Mesendoderm (in vitro differentiated cells): ENCODE data around the gene RALGDS.

ENCODE experiments used
- DNase-seq: peaks from one replicate; pipeline ENCODE4 v3.0.0; 2013
- H2AK5ac ChIP-seq: 2 replicates; pipeline ENCODE4 v1.6.1; 2013; ENCODE audit warnings: low read length, inconsistent platforms
- H2BK120ac ChIP-seq: 2 replicates; pipeline ENCODE4 v1.6.1; 2013; ENCODE audit warnings: low read depth, mild to moderate bottlenecking, low read length, moderate library complexity, mixed read lengths
- H2BK15ac ChIP-seq: replicated peaks from 2 replicates; pipeline ENCODE4 v1.6.1; 2013; ENCODE audit warnings: low read depth, mild to moderate bottlenecking, moderate library complexity
- H2BK5ac ChIP-seq: 2 replicates; pipeline ENCODE4 v1.6.1; 2013; ENCODE audit warnings: low read length, inconsistent platforms
- H3K18ac ChIP-seq: 2 replicates; pipeline ENCODE4 v1.6.1; 2013; ENCODE audit warnings: mild to moderate bottlenecking, low read length, mixed read lengths
- H3K23ac ChIP-seq: one replicate; pipeline ENCODE4 v1.6.1; 2013; ENCODE audit warnings: low read length
- H3K27ac ChIP-seq: 2 replicates; pipeline ENCODE4 v1.5.1; 2013; ENCODE audit warnings: low read depth, mild to moderate bottlenecking, inconsistent platforms, low read length, moderate library complexity
- H3K27me3 ChIP-seq: 2 replicates; pipeline ENCODE4 v1.6.1; 2013; ENCODE audit warnings: low read length, control low read depth, mild to moderate bottlenecking, inconsistent platforms; ENCODE audit not compliant: insufficient read depth, poor library complexity
- H3K36me3 ChIP-seq: 2 replicates; pipeline ENCODE4 v1.6.1; 2013; ENCODE audit warnings: low read length, inconsistent platforms; ENCODE audit not compliant: control insufficient read depth, insufficient read depth
- H3K4ac ChIP-seq: one replicate; pipeline ENCODE4 v1.6.1; 2013; ENCODE audit warnings: low read depth, mild to moderate bottlenecking, low read length, moderate library complexity
- H3K4me1 ChIP-seq: 2 replicates; pipeline ENCODE4 v1.6.1; 2013; ENCODE audit warnings: low read depth, low read length, inconsistent platforms; ENCODE audit not compliant: control insufficient read depth
- H3K4me2 ChIP-seq: 2 replicates; pipeline ENCODE4 v1.6.1; 2013; ENCODE audit warnings: low read length
- H3K4me3 ChIP-seq: 2 replicates; pipeline ENCODE4 v1.5.1; 2013; ENCODE audit warnings: mild to moderate bottlenecking, low read length
- H3K56ac ChIP-seq: one replicate; pipeline ENCODE4 v1.6.1; 2013; ENCODE audit warnings: low read length
- H3K79me1 ChIP-seq: 2 replicates; pipeline ENCODE4 v1.6.1; 2013; ENCODE audit warnings: low read length, inconsistent platforms
- H3K79me2 ChIP-seq: 2 replicates; pipeline ENCODE4 v1.6.1; 2013; ENCODE audit warnings: mild to moderate bottlenecking, low read length; ENCODE audit not compliant: control insufficient read depth, insufficient read depth
- H3K9ac ChIP-seq: 2 replicates; pipeline ENCODE4 v1.6.1; 2013; ENCODE audit warnings: low read length, inconsistent platforms
- H4K5ac ChIP-seq: one replicate; pipeline ENCODE4 v1.6.1; 2013; ENCODE audit warnings: low read length
- H4K8ac ChIP-seq: one replicate; pipeline ENCODE4 v1.6.1; 2013; ENCODE audit warnings: low read depth, mild to moderate bottlenecking, control low read depth, low read length, moderate library complexity
- WGBS: extraction: QIAGEN DNeasy Blood & Tissue Kit; methylation state at CpG from one replicate; pipeline ENCODE4 v1.1.7; 2013; ENCODE audit warnings: low lambda C conversion rate, missing lambda C conversion rate; ENCODE audit not compliant: insufficient coverage; ENCODE audit errors: extremely low coverage; 5-methylcytosine and 5-hydroxymethylcytosine counted together

RALGDS gene

GRCh38 chr9:133117271-133118178 is 3.5 kb downstream of the RALGDS start:
- no CpG with 5 or more reads among the region's 18 CpGs for WGBS

GRCh38 chr9:133116346-133117231 is 4.5 kb downstream of the RALGDS start:
- H2AK5ac ChIP-seq = no peak overlapping the region
- DNase-seq = no peak
- H3K4me3 ChIP-seq = no peak overlapping the region
- no peak overlapping the region for H3K4me2 ChIP-seq
- H3K36me3 ChIP-seq = no peaks in the 10 kb centered on the region
- no peak overlapping the region for H2BK120ac ChIP-seq
- no peak overlapping the region for H3K9ac ChIP-seq
- H2BK15ac ChIP-seq = no peak overlapping the region
- H3K27ac ChIP-seq = no peak overlapping the region
- no peaks in the 10 kb centered on the region for H3K79me1 ChIP-seq
- no peak overlapping the region for H4K8ac ChIP-seq
- no peaks in the 10 kb centered on the region for H3K4me1 ChIP-seq
- no peak overlapping the region for H3K18ac ChIP-seq
- H3K56ac ChIP-seq = no peak overlapping the region
- no peaks in the 10 kb centered on the region for H3K27me3 ChIP-seq
- no peak overlapping the region for H3K23ac ChIP-seq
- H3K4ac ChIP-seq = no peak overlapping the region
- WGBS = no CpG with 5 or more reads among the region's 20 CpGs
- no peak overlapping the region for H2BK5ac ChIP-seq
- H3K79me2 ChIP-seq = no peaks in the 10 kb centered on the region
- no peak overlapping the region for H4K5ac ChIP-seq

More at GRCh38 chr9:133117271-133118178, 3.5 kb downstream of the RALGDS start:
- H4K5ac ChIP-seq = no peak overlapping the region
- H3K56ac ChIP-seq = no peak overlapping the region
- H3K36me3 ChIP-seq = no peaks in the 10 kb centered on the region
- no peak for DNase-seq
- H3K4me3 ChIP-seq = no peak overlapping the region
- no peak overlapping the region for H2BK15ac ChIP-seq
- H3K79me2 ChIP-seq = no peaks in the 10 kb centered on the region
- H2AK5ac ChIP-seq = no peak overlapping the region
- H3K4me1 ChIP-seq = no peaks in the 10 kb centered on the region
- no peak overlapping the region for H3K9ac ChIP-seq
- no peak overlapping the region for H3K4ac ChIP-seq
- no peak overlapping the region for H3K4me2 ChIP-seq
- no peak overlapping the region for H2BK5ac ChIP-seq
- no peaks in the 10 kb centered on the region for H3K79me1 ChIP-seq
- no peaks in the 10 kb centered on the region for H3K27me3 ChIP-seq
- no peak overlapping the region for H2BK120ac ChIP-seq
- H4K8ac ChIP-seq = no peak overlapping the region
- H3K23ac ChIP-seq = no peak overlapping the region
- no peak overlapping the region for H3K18ac ChIP-seq
- H3K27ac ChIP-seq = no peak overlapping the region

- no peak overlapping the region for H3K23ac ChIP-seq
- no peak overlapping the region for H4K5ac ChIP-seq
- no peak overlapping the region for H3K56ac ChIP-seq
- H3K18ac ChIP-seq = no peak overlapping the region
- WGBS = no CpG with 5 or more reads among the region's 32 CpGs
- no peaks in the 10 kb centered on the region for H3K79me2 ChIP-seq
- H2BK15ac ChIP-seq = no peak overlapping the region
- no peak overlapping the region for H3K27ac ChIP-seq
- no peak overlapping the region for H3K4me3 ChIP-seq
- H4K8ac ChIP-seq = no peak overlapping the region
- H2AK5ac ChIP-seq = no peak overlapping the region
- no peaks in the 10 kb centered on the region for H3K79me1 ChIP-seq
- no peak overlapping the region for H3K4ac ChIP-seq
- no peaks in the 10 kb centered on the region for H3K36me3 ChIP-seq
- H2BK120ac ChIP-seq = no peak overlapping the region
- DNase-seq = peak; percentile 43
- H3K4me2 ChIP-seq = no peak overlapping the region
- no peak overlapping the region for H3K9ac ChIP-seq
- H3K4me1 ChIP-seq = no peaks in the 10 kb centered on the region
- H3K27me3 ChIP-seq = no peaks in the 10 kb centered on the region
- H2BK5ac ChIP-seq = no peak overlapping the region
Measured at GRCh38 chr9:133115604-133116345, 5.3 kb downstream of the RALGDS start.

- no peaks in the 10 kb centered on the region for H3K79me1 ChIP-seq
- WGBS = no CpG with 5 or more reads among the region's 19 CpGs
Measured at GRCh38 chr9:133114886-133115603, 6.0 kb downstream of the RALGDS start.

More at GRCh38 chr9:133114886-133115603, 6.0 kb downstream of the RALGDS start:
- H3K23ac ChIP-seq = no peak overlapping the region
- H3K79me2 ChIP-seq = no peaks in the 10 kb centered on the region
- no peak overlapping the region for H4K5ac ChIP-seq
- no peaks in the 10 kb centered on the region for H3K4me1 ChIP-seq
- no peaks in the 10 kb centered on the region for H3K36me3 ChIP-seq
- H3K4ac ChIP-seq = no peak overlapping the region
- no peak overlapping the region for H4K8ac ChIP-seq
- DNase-seq = no peak
- no peak overlapping the region for H2BK15ac ChIP-seq
- H3K56ac ChIP-seq = peak overlapping the region; percentile 2
- no peak overlapping the region for H3K9ac ChIP-seq
- no peak overlapping the region for H3K27ac ChIP-seq
- no peak overlapping the region for H2BK5ac ChIP-seq
- H3K4me3 ChIP-seq = no peak overlapping the region
- H3K18ac ChIP-seq = no peak overlapping the region
- no peak overlapping the region for H2BK120ac ChIP-seq
- H2AK5ac ChIP-seq = no peak overlapping the region
- H3K4me2 ChIP-seq = no peak overlapping the region
- H3K27me3 ChIP-seq = no peaks in the 10 kb centered on the region
